A549 treated with AZD2906 at 1 μM for 4 hours (cell line): Measurements from ENCODE around the gene PAGE4. TPM values are rescaled to one million over a fixed set of nuclear protein-coding genes. Genes with fewer than 3 reads are reported as not detected.

Experiments
- total RNA-seq: library from RNA; stranded (reverse); fragments of 200-300 nt; extraction: Qiagen RNA extraction; gene quantifications from 5 replicates; pipeline ENCODE4 v1.2.3, GENCODE V29; 2022

PAGE4 gene, protein sequence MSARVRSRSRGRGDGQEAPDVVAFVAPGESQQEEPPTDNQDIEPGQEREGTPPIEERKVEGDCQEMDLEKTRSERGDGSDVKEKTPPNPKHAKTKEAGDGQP
- total RNA-seq, result not detected in 5 replicates

DNA sequence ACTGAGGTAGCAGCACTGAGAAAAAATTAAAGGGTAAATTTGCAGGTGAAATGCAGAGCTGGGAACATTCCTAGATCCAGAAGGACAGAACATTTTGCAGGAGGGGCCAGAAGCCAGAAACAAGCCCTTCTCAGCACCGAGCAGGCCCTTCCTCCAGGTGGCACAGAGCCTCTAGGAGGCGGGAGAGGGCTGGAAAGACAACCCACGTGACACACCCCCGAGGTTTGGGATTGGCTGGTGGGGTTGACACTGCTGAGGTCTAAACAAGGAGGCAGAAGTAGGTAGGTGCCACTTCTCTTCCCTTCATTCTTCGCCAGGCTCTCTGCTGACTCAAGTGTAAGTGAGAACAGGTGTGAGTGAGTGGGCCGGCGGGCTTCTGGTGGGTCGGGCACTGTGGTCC, at the start of gene PAGE4:
TSS of gene PAGE4 (plus strand) at position 288 of the 400 bp plus-strand sequence. CDS start 1,126 bp downstream, outside the sequence.

DNA sequence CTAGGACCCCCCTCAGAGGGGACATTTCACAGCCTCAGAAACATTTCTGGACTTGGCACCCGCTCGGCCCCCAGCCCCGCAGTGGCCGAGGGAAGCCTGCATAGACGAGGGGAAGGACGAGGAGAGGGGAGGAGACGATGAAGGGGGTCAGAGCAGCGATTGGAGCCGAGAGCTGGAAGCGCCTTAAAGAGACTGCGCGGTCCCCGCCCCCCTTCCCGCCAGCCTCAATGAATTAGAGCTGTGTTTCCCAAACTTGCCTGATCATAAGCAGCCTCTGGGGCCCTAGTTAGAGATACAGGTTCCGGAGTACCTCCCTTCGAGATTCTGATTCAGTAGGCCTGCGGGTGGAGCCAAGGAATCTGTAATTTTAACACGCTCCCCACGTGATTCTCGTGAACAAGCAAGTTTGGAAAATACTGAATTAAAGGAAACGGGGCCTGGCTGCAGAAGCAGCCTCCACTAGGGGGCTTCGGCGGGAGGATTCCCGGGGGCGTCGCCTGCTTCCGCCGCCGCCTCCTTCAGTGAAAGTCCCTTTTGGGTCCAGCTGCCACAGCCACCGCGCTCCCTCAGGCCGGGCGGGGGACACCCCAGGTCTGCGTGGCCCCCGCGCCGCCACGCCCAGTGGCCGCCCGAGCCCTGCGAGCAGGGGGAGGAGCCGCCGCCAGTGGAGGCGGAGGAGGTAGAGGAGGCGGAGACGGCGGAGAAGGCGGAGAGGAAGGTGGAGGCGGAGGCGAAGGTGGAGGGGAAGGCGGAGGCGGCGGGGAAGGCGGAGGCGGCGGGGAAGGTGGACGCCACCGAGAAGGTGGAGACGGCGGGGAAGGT, 49.9 kb downstream of the PAGE4 start, which contains the start of gene USP27X:
TSS of gene USP27X (plus strand) at position 651 of the 822 bp plus-strand sequence. CDS start 824 bp downstream, outside the sequence.

Other genes with a start within 250 kb of the PAGE4 start
- gene GAGE12H, start 249.4 kb upstream of the PAGE4 start, total RNA-seq, result not detected in 5 replicates
- gene GAGE2A, start 239.8 kb upstream of the PAGE4 start, total RNA-seq, result not detected in 5 replicates
- gene GAGE1, start 230.3 kb upstream of the PAGE4 start, total RNA-seq, result not detected in 5 replicates
- 0.26 to 0.29 TPM in 2 of 5 replicates, not detected in the others for gene PAGE1, start 133.3 kb upstream of the PAGE4 start, total RNA-seq
- 3.2 to 5.0 TPM (median 4.2 TPM) in 5 replicates for gene USP27X, start 50.2 kb downstream of the PAGE4 start, total RNA-seq
- 2.0 to 2.4 TPM (median 2.2 TPM) in 5 replicates for gene CLCN5, start 93.3 kb downstream of the PAGE4 start, total RNA-seq